NCI-H2029 (cell line): ENCODE results near the gene CACNA1C.

Source experiments
- DNase-seq: peaks from one replicate; lab custom pipeline; 2025; lab: John Stamatoyannopoulos, UW

CACNA1C gene

DNA sequence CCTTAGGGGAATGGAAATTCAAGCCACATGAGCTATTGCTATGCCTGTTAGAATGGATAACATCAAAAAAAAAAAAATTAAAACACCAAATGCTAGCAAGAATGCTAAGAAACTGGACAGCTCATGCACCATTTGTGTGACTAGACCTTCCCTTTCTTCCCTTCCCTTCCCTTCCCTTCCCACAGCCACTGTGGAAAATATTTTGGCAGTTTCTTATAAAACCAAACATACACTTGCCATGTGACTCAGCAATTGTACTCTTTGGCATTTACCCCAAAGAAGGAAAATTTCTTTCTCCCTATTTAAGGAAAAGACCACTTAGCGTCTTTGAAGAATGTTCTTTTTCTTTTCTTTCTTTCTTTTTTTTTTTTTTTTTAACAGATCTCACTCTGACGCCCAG lies 692.9 kb downstream of the CACNA1C start:
- DNase-seq = no peak
